ENCODE results near the gene SPTAN1. TPM values are rescaled to one million over a fixed set of nuclear protein-coding genes. Genes with fewer than 3 reads are reported as not detected.
"Not testable (repeated sequence)": the region's sequence is repeated elsewhere in the genome, so short reads cannot be mapped to it uniquely, and the experiment has no call there.

The SPTAN1 gene
- total RNA-seq, 1 experiment from 2014 or later = 344 TPM

DNA sequence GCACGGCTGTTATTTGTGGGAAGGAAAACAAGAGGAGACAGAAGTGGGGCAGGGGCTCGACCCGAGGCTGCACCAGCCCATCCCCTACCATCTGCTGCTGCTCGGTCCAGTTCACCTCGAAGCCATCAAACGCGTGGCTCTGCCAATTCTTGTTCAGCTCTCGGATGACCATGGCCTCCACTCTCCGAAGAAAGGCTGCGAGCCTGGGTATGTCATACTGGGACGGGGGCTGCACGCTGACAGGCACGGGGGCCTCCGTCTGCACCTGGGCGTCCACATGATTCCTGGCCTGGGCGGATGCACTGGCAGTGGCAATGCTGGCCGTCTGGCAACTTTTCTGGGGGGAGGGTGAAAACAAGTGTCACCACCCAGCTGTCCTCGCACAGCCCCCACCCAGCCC, 88.2 kb downstream of the SPTAN1 start:
- no peaks in the 10 kb centered on the region for H3K27me3 Mint-ChIP-seq (ENCODE audit: unreplicated experiment)
- H3K4me3 Mint-ChIP-seq (ENCODE audit: low read depth, unreplicated experiment) = no peak overlapping the region
- TF ChIP-seq CTCF (IDR thresholded peaks at IDR 0.05; ENCODE audit: unreplicated experiment) = no peak
- intact Hi-C loops (cut with micrococcal nuclease; ENCODE audit: unreplicated experiment) = no loop called here
- H3K9me3 Mint-ChIP-seq (ENCODE audit: low read depth, unreplicated experiment) = no peaks in the 10 kb centered on the region
- peaks cover 7% of the 10 kb centered on the region for H3K4me1 Mint-ChIP-seq (ENCODE audit: low read depth, unreplicated experiment)
- peaks cover 12% of the 10 kb centered on the region for H3K36me3 Mint-ChIP-seq (ENCODE audit: insufficient read depth, unreplicated experiment)
- DNase-seq = no peak
- H3K27ac Mint-ChIP-seq (ENCODE audit: unreplicated experiment) = no peak overlapping the region
- no TSS peak for BruUV-seq (replicated peaks)
- CTCF ChIA-PET = no interaction called here

DNA sequence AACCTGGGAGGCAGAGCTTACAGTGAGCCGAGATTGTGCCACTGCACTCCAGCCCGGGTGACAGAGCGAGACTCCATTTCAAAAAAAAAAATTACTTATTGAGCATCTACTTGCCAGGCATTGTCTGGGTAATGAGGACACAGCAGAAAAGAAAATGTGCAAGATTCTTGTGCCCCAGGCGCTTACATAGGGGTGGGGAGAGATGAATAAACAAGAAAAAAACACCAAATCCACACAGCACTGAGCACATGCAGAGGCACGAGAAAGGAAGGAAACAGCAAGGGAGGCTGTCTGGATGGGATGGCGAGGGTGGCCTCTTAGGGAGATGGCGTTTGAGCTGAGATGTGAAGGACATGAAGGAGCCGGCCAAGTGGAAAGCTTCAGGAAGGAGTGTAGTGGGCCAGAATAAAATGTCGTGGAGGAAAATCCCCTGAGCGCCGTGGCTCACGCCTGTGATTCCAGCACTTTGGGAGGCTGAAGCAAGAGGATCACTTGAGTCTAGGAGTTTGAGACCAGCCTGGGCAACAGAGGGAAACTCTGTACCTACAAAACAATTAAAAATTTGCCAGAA, 90.4 kb downstream of the SPTAN1 start:
- H3K9me3 Mint-ChIP-seq (ENCODE audit: low read depth, unreplicated experiment) = no peaks in the 10 kb centered on the region
- peaks cover 8% of the 10 kb centered on the region for H3K36me3 Mint-ChIP-seq (ENCODE audit: insufficient read depth, unreplicated experiment)
- intact Hi-C loops (cut with micrococcal nuclease; ENCODE audit: unreplicated experiment) = no loop called here
- no peak for TF ChIP-seq CTCF (IDR thresholded peaks at IDR 0.05; ENCODE audit: unreplicated experiment)
- no peaks in the 10 kb centered on the region for H3K4me1 Mint-ChIP-seq (ENCODE audit: low read depth, unreplicated experiment)
- BruUV-seq (replicated peaks) = no TSS peak
- no peak for DNase-seq
- no peaks in the 10 kb centered on the region for H3K27me3 Mint-ChIP-seq (ENCODE audit: unreplicated experiment)
- CTCF ChIA-PET = no interaction called here
- H3K27ac Mint-ChIP-seq (ENCODE audit: unreplicated experiment) = no peak overlapping the region
- H3K4me3 Mint-ChIP-seq (ENCODE audit: low read depth, unreplicated experiment) = no peak overlapping the region

DNA sequence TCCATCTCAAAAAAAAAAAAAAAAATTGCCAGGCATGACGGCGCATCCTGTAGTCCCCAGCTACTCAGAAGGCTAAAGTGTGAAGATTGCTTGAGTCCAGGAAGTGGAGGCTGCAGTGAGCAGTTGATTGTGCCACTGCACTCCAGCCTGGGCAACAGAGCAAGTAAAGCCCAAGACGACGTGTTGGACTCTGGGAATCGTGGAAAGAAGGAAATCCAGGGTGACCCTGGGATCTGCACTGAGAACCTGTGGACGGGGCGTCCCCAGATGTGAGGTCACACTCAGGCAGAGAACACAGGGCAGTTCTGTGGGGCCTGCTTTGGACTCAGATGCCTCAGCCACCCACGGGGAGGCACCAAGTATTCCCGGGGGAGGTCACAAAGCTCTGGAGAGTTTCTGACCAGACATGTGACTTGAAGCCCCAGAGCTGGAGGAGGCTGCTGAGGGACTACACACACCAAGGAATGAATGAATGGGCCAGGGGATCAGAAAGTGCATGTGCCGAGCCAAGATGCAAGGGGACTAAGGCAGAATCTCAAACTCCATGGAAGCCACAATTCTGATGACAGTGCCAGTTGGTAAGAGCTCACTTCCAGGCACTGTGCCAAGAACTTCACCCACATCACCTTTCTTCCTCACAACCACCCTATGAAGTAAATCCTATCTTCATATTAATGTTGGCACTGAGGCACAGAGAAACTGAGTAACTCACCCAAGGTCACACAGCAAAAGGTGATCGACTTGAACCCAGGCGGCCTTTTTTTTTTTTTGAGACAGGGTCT, 91.3 kb downstream of the SPTAN1 start:
- Mint-ChIP-seq H3K36me3 (ENCODE audit: insufficient read depth, unreplicated experiment) (peaks cover 8% of the 10 kb centered on the region), H3K4me3 (ENCODE audit: low read depth, unreplicated experiment) (no peak overlapping the region), H3K9me3 (ENCODE audit: low read depth, unreplicated experiment) (no peaks in the 10 kb centered on the region), H3K27me3 (ENCODE audit: unreplicated experiment) (no peaks in the 10 kb centered on the region), H3K27ac (ENCODE audit: unreplicated experiment) (no peak overlapping the region), H3K4me1 (ENCODE audit: low read depth, unreplicated experiment) (no peaks in the 10 kb centered on the region)
- intact Hi-C loops (cut with micrococcal nuclease; ENCODE audit: unreplicated experiment) = no loop called here
- BruUV-seq (replicated peaks) = no TSS peak
- TF ChIP-seq CTCF (IDR thresholded peaks at IDR 0.05; ENCODE audit: unreplicated experiment) = no peak
- CTCF ChIA-PET = no interaction called here
- DNase-seq = no peak

DNA sequence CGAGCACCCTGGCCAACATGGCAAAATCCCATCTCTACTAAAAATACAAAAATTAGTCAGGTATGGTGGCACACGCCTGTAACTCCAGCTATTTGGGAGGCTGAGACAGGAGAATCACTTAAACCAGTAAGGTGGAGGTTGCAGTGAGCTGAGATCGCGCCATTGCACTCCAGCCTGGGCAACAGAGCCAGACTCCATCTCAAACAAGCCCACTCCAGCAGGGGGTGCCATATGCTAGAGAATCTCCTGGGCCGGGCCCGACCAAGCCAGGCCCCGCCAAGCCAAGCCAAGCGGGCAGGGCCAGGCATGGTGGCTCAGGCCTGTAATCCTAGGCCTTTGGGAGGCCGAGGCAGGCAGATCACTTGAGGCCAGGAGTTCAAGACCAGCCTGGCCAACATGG, 95.8 kb downstream of the SPTAN1 start:
- intact Hi-C loops (cut with micrococcal nuclease; ENCODE audit: unreplicated experiment); H3K27me3 Mint-ChIP-seq (ENCODE audit: unreplicated experiment); BruUV-seq (replicated peaks); H3K4me1 Mint-ChIP-seq (ENCODE audit: low read depth, unreplicated experiment); H3K27ac Mint-ChIP-seq (ENCODE audit: unreplicated experiment); H3K36me3 Mint-ChIP-seq (ENCODE audit: insufficient read depth, unreplicated experiment); H3K4me3 Mint-ChIP-seq (ENCODE audit: low read depth, unreplicated experiment); H3K9me3 Mint-ChIP-seq (ENCODE audit: low read depth, unreplicated experiment): not testable (repeated sequence)
- CTCF ChIA-PET = interaction anchor here (1.6 kb wide), 1 partner anchor 12 kb away, joined by 3 read pairs; no protein-coding TSS in a partner anchor
- DNase-seq = peak; percentile 51

DNA sequence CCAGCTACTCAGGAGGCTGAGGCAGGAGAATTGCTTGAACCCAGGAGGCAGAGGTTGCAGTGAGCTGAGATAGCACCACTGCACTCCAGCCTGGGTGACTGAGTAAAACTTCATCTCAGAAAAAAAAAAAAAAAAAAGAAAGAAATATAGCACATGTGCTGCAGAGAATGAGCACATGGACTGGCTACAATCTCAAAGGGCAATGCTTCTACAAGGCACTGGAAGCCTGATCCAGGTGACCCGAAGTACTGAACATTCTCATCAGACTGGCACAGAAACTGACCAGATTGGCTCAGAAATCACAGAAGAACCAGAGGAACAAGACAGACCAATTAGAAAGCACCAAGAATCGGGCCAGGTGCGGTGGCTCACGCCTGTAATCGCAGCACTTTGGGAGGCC, 99.4 kb downstream of the SPTAN1 start:
- H3K36me3 Mint-ChIP-seq (ENCODE audit: insufficient read depth, unreplicated experiment) = peaks cover 12% of the 10 kb centered on the region
- DNase-seq = no peak
- H3K9me3 Mint-ChIP-seq (ENCODE audit: low read depth, unreplicated experiment) = no peaks in the 10 kb centered on the region
- H3K4me3 Mint-ChIP-seq (ENCODE audit: low read depth, unreplicated experiment) = no peak overlapping the region
- no peak overlapping the region for H3K27ac Mint-ChIP-seq (ENCODE audit: unreplicated experiment)
- no peaks in the 10 kb centered on the region for H3K27me3 Mint-ChIP-seq (ENCODE audit: unreplicated experiment)
- peaks cover 8% of the 10 kb centered on the region for H3K4me1 Mint-ChIP-seq (ENCODE audit: low read depth, unreplicated experiment)
- intact Hi-C loops (cut with micrococcal nuclease; ENCODE audit: unreplicated experiment) = no loop called here
- TF ChIP-seq CTCF (IDR thresholded peaks at IDR 0.05; ENCODE audit: unreplicated experiment) = no peak
- CTCF ChIA-PET = no interaction called here
- BruUV-seq (replicated peaks) = no TSS peak

Measured in Calu3 (cell line).